Measurements from ENCODE around the gene TXN.
"Not testable (repeated sequence)": the region's sequence is repeated elsewhere in the genome, so short reads cannot be mapped to it uniquely, and the experiment has no call there.

TXN gene

DNA sequence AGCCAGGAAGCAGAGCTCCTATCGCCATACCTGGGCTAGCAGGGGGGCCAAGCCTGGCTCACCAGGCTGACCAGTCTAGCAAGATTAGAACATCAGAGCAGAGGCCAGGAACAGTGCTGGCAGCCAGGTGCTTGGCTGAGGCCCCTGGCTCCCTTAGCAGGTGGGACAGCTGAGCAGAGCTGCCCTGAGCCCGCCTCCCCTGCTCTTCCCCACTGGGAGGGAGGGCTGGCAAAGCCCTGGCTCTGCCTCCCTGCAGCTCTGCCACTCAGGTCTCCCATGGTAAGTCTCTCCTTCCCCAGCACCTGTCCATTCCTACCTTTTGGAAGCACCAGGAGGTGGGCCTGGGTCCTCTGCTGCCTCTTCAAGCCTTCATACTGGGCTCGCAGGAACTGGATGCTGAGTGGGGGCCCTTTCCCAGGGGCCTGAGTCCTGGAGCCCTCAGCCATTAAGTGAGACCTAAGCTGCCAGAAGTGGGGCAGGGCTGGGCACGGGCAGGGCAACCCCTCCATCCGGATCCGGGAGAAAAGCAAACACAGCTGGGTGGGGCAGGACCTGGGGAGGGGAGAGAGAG is 49.2 kb downstream of the TXN start:
- DNase-seq: peak in 2 of 3 experiments; percentile 75 to 77

- no peak for DNase-seq
Observed at GRCh38 chr9:110206389-110206788, 49.9 kb downstream of the TXN start.

DNA sequence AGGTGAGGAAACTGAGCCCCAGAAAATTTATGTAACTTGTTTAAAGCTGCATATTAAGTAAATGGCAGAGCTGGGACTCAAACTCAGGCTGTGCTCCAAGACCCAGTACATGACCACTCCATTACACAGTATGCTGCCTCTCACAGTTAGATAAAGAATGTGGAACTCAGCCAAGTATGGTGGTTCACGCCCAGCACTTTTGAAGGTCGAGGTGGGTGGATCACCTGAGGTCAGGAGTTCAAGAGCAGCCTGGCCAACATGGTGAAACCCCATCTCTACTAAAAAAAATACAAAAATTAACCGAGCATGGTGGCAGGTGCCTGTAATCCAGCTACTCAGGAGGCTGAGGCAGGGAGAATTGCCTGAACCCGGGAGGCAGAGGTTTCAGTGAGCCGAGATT is 50.7 kb downstream of the TXN start:
- DNase-seq: not testable (repeated sequence)

DNA sequence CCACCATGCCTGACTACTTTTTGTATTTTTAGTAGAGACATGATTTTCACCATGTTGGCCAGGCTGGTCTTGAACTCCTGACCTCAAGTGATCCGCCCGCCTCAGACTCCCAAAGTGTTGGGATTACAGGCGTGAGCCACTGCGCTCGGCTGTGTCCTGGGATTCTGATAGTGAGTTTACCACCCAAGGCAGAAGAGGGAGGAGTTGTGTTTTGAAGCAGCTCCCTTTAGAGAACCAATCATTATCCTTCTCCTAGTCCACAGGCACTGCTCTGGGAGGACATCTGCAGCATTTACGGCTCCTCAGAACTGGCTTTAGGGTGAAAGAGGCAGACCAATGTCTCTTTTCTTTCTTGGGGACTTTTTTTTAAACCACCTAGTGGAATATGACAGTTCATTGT is 54.1 kb downstream of the TXN start:
- DNase-seq: no peak

- no peak for DNase-seq
Observed at GRCh38 chr9:110199643-110200042, 56.7 kb downstream of the TXN start.

GRCh38 chr9:110198357-110198756 is 58.0 kb downstream of the TXN start:
- DNase-seq: no peak

DNA sequence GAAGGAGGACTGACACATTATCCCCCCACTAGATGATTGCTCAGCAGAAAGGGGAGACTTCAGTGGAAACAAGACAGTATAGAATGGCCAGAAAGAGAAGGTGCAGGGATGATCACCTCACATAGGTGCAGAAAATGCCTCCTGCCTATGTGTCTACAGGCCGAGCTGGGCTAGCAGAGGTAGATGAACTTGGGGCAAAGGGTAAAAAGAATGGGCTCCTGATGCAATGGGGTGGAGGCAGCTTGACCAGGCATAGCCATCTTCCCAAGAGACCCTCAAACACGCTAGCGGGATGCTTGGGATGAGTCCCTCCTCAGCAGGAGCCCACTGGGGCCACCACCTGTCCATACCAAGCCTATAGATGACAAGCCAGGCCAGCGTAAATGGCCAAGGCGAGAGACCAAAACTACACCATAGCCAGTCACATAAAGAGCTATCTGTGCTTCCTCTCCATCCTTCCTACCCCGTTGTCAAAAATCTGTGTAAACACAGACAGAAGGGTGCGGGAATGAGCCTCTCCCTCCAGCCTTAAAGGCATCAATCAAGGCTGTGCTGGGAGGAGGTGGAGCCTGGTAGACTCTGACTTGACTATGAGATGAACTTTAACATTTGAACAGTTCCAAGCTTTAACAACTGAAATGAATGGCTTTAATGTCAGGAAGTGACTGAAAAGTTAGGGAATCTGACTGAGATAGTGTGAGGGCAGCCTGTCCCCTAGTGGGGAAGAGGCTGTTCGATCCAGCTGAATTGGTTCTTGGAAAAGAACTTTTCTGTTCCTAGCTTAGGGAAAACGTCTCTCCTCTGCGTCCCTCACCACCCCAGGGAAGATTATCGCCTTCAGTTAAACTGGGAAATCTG is 58.7 kb downstream of the TXN start:
- no peak for DNase-seq

- not testable (repeated sequence) for DNase-seq
Observed at GRCh38 chr9:110196084-110196499, 60.2 kb downstream of the TXN start.
